ENCODE data around the gene SLIT1. TPM values are rescaled to one million over a fixed set of nuclear protein-coding genes. Genes with fewer than 3 reads are reported as not detected.

SLIT1 gene
- 23.8 and 25.5 TPM in 2 replicates for total RNA-seq
- long read RNA-seq, partial matches to known transcripts = 0 of 6 reads
- long read RNA-seq, other reads (novel, unspliced or antisense) = 6 of 6 reads

GRCh38 chr10:97185326-97186058, at the start of gene SLIT1:
Gene SLIT1 (minus strand): TSS chr10:97185959. CDS start chr10:97185674, 285 bp downstream.
- H3K27ac Mint-ChIP-seq = peak within 1 kb of the TSS; percentile 79
- H3K4me3 Mint-ChIP-seq (ENCODE audit: low read depth) = peak within 1 kb of the TSS; percentile 80
- H3K9me3 Mint-ChIP-seq (ENCODE audit: low read depth) = no peaks in the 10 kb centered on the region
- peak; percentile 37 for TF ChIP-seq CTCF (IDR thresholded peaks at IDR 0.05; ENCODE audit: unreplicated experiment)
- peak; percentile 64 for DNase-seq (ENCODE audit: low spot score, unreplicated experiment)
- peaks cover 17% of the 10 kb centered on the region for H3K4me1 Mint-ChIP-seq (ENCODE audit: low read depth)
- H3K36me3 Mint-ChIP-seq (ENCODE audit: insufficient read depth) = no peaks in the 10 kb centered on the region
- peaks cover 66% of the 10 kb centered on the region for H3K27me3 Mint-ChIP-seq

- Mint-ChIP-seq H3K36me3 (ENCODE audit: insufficient read depth) (peaks cover 1% of the 10 kb centered on the region), H3K4me3 (ENCODE audit: low read depth) (no peak overlapping the region), H3K9me3 (ENCODE audit: low read depth) (no peaks in the 10 kb centered on the region), H3K27me3 (no peaks in the 10 kb centered on the region), H3K4me1 (ENCODE audit: low read depth) (peaks cover 1% of the 10 kb centered on the region), H3K27ac (no peak overlapping the region)
- no peak for DNase-seq (ENCODE audit: low spot score, unreplicated experiment)
- TF ChIP-seq CTCF (IDR thresholded peaks at IDR 0.05; ENCODE audit: unreplicated experiment) = no peak
These were observed 49.6 kb upstream of the SLIT1 start for GRCh38 chr10:97235353-97235752.

- TF ChIP-seq CTCF (IDR thresholded peaks at IDR 0.05; ENCODE audit: unreplicated experiment) = peak; percentile 74
- Mint-ChIP-seq H3K27me3 (no peaks in the 10 kb centered on the region), H3K4me3 (ENCODE audit: low read depth) (no peak overlapping the region), H3K9me3 (ENCODE audit: low read depth) (no peaks in the 10 kb centered on the region), H3K4me1 (ENCODE audit: low read depth) (peaks cover 1% of the 10 kb centered on the region), H3K27ac (no peak overlapping the region), H3K36me3 (ENCODE audit: insufficient read depth) (peaks cover 1% of the 10 kb centered on the region)
- DNase-seq (ENCODE audit: low spot score, unreplicated experiment) = no peak
These were observed 48.6 kb upstream of the SLIT1 start for GRCh38 chr10:97234400-97234799.

GRCh38 chr10:97230146-97230545, 44.4 kb upstream of the SLIT1 start:
- H3K36me3 Mint-ChIP-seq (ENCODE audit: insufficient read depth) = peaks cover 8% of the 10 kb centered on the region
- TF ChIP-seq CTCF (IDR thresholded peaks at IDR 0.05; ENCODE audit: unreplicated experiment) = no peak
- H3K4me3 Mint-ChIP-seq (ENCODE audit: low read depth) = no peak overlapping the region
- no peaks in the 10 kb centered on the region for H3K9me3 Mint-ChIP-seq (ENCODE audit: low read depth)
- DNase-seq (ENCODE audit: low spot score, unreplicated experiment) = no peak
- no peak overlapping the region for H3K27ac Mint-ChIP-seq
- H3K27me3 Mint-ChIP-seq = no peaks in the 10 kb centered on the region
- peaks cover 1% of the 10 kb centered on the region for H3K4me1 Mint-ChIP-seq (ENCODE audit: low read depth)

GRCh38 chr10:97229322-97230015, 43.7 kb upstream of the SLIT1 start:
- H3K4me3 Mint-ChIP-seq (ENCODE audit: low read depth) = no peak overlapping the region
- peaks cover 8% of the 10 kb centered on the region for H3K36me3 Mint-ChIP-seq (ENCODE audit: insufficient read depth)
- H3K4me1 Mint-ChIP-seq (ENCODE audit: low read depth) = peaks cover 1% of the 10 kb centered on the region
- no peaks in the 10 kb centered on the region for H3K9me3 Mint-ChIP-seq (ENCODE audit: low read depth)
- no peak for DNase-seq (ENCODE audit: low spot score, unreplicated experiment)
- no peaks in the 10 kb centered on the region for H3K27me3 Mint-ChIP-seq
- no peak overlapping the region for H3K27ac Mint-ChIP-seq
- TF ChIP-seq CTCF (IDR thresholded peaks at IDR 0.05; ENCODE audit: unreplicated experiment) = no peak
